OCI-LY3 (cell line): ENCODE data around the gene MEF2B.

Source experiments
- CTCF ChIP-seq: fragments of 200-600, 300-600 bp; sonication (generic); IDR thresholded peaks from 2 replicates; pipeline ENCODE4 v1.5.1; 2014; ENCODE audit warnings: antibody characterized with exemption, low read length, low read depth
- EZH2phosphoT487 ChIP-seq: fragments of 200-600 bp; shearing (Covaris generic); IDR thresholded peaks from 2 replicates; pipeline ENCODE4 v1.6.1; 2018; ENCODE audit warnings: antibody characterized with exemption, mixed run types, low read depth

- no peak for TF ChIP-seq CTCF
- TF ChIP-seq EZH2phosphoT487, result no peak
Measured at GRCh38 chr19:19131989-19132388, 38.1 kb downstream of the MEF2B start.
